Aorta (tissue), 5 donors: ENCODE measurements around the gene CLEC18B. TPM values are rescaled to one million over a fixed set of nuclear protein-coding genes. Genes with fewer than 3 reads are reported as not detected.
"Not testable (repeated sequence)": the region's sequence is repeated elsewhere in the genome, so short reads cannot be mapped to it uniquely, and the experiment has no call there.

Experiments
- ATAC-seq: fragments of 200-7000 bp; cut with Tn5 transposase; one replicate; pipeline ENCODE4 v1.9.1; 2022; ENCODE audit warnings: moderate library complexity; ENCODE audit not compliant: low FRiP score
- DNase-seq, 2 donors: peaks; one replicate each; pipeline ENCODE4 v3.0.0-alpha.2; 2020
- H3K27ac ChIP-seq, 2 donors: one replicate each; pipeline ENCODE4 v1.5.1; 2013; ENCODE audit warnings: low read length in 2 of 2, mild to moderate bottlenecking in 2 of 2, moderate library complexity in 2 of 2, control low read depth in 1 of 2, inconsistent platforms in 1 of 2, low read depth in 1 of 2
- H3K27me3 ChIP-seq, 2 donors: one replicate each; pipeline ENCODE4 v1.6.1; 2013; ENCODE audit warnings: control low read depth in 1 of 2, low read length in 1 of 2, mild to moderate bottlenecking in 1 of 2, moderate library complexity in 1 of 2; ENCODE audit not compliant: insufficient read depth in 2 of 2, control insufficient read depth in 1 of 2
- H3K36me3 ChIP-seq, 2 donors: one replicate each; pipeline ENCODE4 v1.6.1; 2013; ENCODE audit warnings: control low read depth in 1 of 2, low read length in 1 of 2, mild to moderate bottlenecking in 1 of 2; ENCODE audit not compliant: insufficient read depth in 2 of 2, control insufficient read depth in 1 of 2
- H3K4me1 ChIP-seq, 2 donors: one replicate each; pipeline ENCODE4 v1.6.1; 2013; ENCODE audit warnings: low read length in 2 of 2, control low read depth in 1 of 2, mild to moderate bottlenecking in 1 of 2, moderate library complexity in 1 of 2; ENCODE audit not compliant: insufficient read depth in 2 of 2, control insufficient read depth in 1 of 2
- H3K4me3 ChIP-seq, 2 donors: one replicate each; pipeline ENCODE4 v1.5.1; 2013; ENCODE audit warnings: low read length in 2 of 2, control low read depth in 1 of 2, mild to moderate bottlenecking in 1 of 2
- H3K9me3 ChIP-seq: one replicate; pipeline ENCODE4 v1.6.1; 2013; ENCODE audit warnings: mild to moderate bottlenecking, low read length; ENCODE audit not compliant: control insufficient read depth
- WGBS, 2 donors: extraction: QIAGEN DNeasy Blood & Tissue Kit; methylation state at CpG; one replicate each; pipeline ENCODE4 v1.1.7; 2013; 5-methylcytosine and 5-hydroxymethylcytosine counted together
- intact Hi-C, 2 donors: fragments of 100-400 bp; cut with DNase I; formaldehyde crosslinking; loops; one replicate each; pipeline versions ENCODE4 v1.14.2 to v1.15.0; 2022
- polyA plus RNA-seq, 2 donors: library from polyadenylated mRNA; stranded (reverse); fragments of 200-250 nt; gene quantifications; one replicate each; pipeline ENCODE4 v1.2.3, GENCODE V29; 2013
- total RNA-seq, 2 donors: library from RNA; stranded (reverse); fragmentation: NEBNext Ultra II Directional; extraction: Animal tissue kit (Norgen Biotek cat#: 25700); gene quantifications; one replicate each; pipeline ENCODE4 v1.2.1, GENCODE V29; 2021
- donor health status: healthy with polysubstance abuse.
- donor health status: Bipolar disorder and iron deficiency.
- donor health status: DM: no; HTN: no; CAD: no.
- donor health status: DM: no; HTN: no; CAD: no.
- donor health status: DM: yes; HTN: yes; CAD: no.

Gene CLEC18B
- total and polyA plus RNA-seq, 4 donors = 0.75 to 6.5 (median 2.1) TPM

GRCh38 chr16:74404148-74404933, 16.9 kb downstream of the CLEC18B start:
- ATAC-seq, H3K27me3 ChIP-seq, H3K36me3 ChIP-seq, H3K4me1 ChIP-seq, H3K4me3 ChIP-seq, H3K27ac ChIP-seq, intact Hi-C loops, H3K9me3 ChIP-seq: not testable (repeated sequence)
- WGBS, 2 donors = 62% methylated on average over 6 of the region's 14 CpGs
- peak in 1 of 2 donors; percentile 51 for DNase-seq

- H3K27ac ChIP-seq, ATAC-seq, H3K9me3 ChIP-seq, H3K4me3 ChIP-seq, intact Hi-C loops, H3K27me3 ChIP-seq, H3K36me3 ChIP-seq, H3K4me1 ChIP-seq: not testable (repeated sequence)
- peak; percentile 40 to 60 for DNase-seq
- WGBS, 2 donors = 91 to 93% methylated on average over 3 of the region's 4 CpGs
Measured at GRCh38 chr16:74400238-74400637, 21.0 kb downstream of the CLEC18B start.

DNA sequence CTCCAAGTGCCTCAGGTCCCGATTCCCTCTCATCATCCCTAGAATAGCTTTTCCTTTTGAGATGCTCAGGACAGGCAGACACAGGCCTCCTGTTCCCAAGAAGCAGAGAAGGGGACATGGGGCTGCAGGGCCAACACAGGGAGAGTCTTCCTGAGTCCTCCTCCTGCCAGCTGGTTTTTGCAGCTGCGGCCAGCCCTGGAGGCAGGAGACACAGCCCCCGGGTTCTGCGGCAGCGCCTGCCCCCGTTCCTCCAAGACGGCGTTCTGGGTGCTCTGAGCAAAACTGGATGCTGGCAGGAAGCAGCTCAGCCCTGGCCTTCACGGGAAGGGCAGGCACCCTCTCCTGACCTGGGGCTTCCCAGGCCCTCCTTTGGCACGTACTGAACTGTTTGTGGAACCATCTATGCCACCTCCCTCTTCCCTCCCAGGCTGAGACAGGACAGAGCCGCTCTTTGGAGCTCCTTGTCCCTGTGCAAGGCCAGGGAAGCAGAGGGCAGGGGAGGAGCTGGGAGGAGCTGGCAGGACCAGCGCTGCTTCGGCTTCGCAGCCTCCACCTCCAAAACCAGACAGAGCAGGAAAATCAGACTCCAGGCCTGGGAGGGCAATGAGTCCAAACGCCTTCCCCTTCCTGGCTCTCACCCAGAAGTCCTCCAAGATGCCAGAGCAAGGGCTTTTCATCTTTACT, 22.9 kb downstream of the CLEC18B start:
- ATAC-seq (peak; percentile 86), DNase-seq (peak; percentile 51 to 85)
- H3K27ac ChIP-seq, H3K27me3 ChIP-seq, H3K9me3 ChIP-seq, H3K36me3 ChIP-seq, intact Hi-C loops, H3K4me1 ChIP-seq, H3K4me3 ChIP-seq: not testable (repeated sequence)
- 4 to 5% methylated on average over 11 of the region's 15 CpGs for WGBS, 2 donors

DNA sequence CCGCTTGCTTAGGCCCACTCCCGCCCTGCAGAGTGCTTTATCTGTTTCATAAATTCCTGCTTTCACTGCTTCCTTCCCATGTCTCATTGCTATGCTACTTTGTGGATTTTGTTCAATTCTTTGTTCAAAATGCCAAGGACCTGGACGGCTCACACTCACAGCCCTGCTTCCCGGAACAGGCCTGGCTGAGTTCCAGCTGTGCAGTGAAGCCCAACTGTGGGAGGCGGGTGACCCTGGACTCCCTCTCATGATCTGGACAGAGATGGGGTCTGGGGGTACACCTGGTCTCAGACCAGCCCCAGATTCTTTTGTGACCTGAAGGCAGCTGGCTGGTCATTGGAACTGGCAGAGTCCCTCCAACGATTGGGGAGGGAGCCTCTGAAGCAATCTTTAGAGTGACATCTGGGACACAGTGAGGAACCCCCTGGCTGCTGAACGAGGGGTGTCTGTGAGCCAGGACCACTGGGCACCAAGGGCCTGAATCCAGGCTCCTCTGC, 24.7 kb downstream of the CLEC18B start:
- H3K27me3 ChIP-seq, intact Hi-C loops, H3K9me3 ChIP-seq, H3K4me3 ChIP-seq, H3K4me1 ChIP-seq, H3K36me3 ChIP-seq, H3K27ac ChIP-seq: not testable (repeated sequence)
- WGBS, 2 donors = 33 to 38% methylated on average over 7 of the region's 7 CpGs
- ATAC-seq = peak; percentile 46
- peak; percentile 49 to 78 for DNase-seq

GRCh38 chr16:74394604-74395003, 26.7 kb downstream of the CLEC18B start:
- H3K4me3 ChIP-seq, H3K36me3 ChIP-seq, intact Hi-C loops, ATAC-seq, H3K4me1 ChIP-seq, H3K27ac ChIP-seq, H3K9me3 ChIP-seq, H3K27me3 ChIP-seq: not testable (repeated sequence)
- WGBS, 2 donors = 85 to 96% methylated on average over 3 of the region's 5 CpGs
- peak in 1 of 2 donors; percentile 62 for DNase-seq

DNA sequence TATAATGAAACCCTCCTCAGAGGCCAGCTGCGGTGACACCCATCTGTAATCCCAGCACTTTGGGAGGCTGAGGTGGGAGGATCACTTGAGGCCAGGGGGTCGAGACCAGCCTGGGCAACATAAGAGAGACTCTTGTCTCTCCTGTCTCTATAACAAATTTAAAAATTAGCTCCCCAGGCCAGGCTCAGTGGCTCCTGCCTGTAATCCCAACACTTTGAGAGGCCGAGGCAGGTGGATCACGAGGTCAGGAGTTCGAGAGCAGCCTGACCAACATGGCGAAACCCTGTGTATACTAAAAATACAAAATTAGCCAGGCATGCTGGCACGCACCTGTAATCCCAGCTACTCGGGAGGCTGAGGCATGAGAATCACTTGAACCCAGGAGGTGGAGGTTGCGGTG, 27.1 kb downstream of the CLEC18B start:
- 93 to 96% methylated on average over 9 of the region's 9 CpGs for WGBS, 2 donors
- H3K9me3 ChIP-seq, H3K4me1 ChIP-seq, H3K36me3 ChIP-seq, H3K27me3 ChIP-seq, intact Hi-C loops, H3K4me3 ChIP-seq, DNase-seq, H3K27ac ChIP-seq, ATAC-seq: not testable (repeated sequence)

DNA sequence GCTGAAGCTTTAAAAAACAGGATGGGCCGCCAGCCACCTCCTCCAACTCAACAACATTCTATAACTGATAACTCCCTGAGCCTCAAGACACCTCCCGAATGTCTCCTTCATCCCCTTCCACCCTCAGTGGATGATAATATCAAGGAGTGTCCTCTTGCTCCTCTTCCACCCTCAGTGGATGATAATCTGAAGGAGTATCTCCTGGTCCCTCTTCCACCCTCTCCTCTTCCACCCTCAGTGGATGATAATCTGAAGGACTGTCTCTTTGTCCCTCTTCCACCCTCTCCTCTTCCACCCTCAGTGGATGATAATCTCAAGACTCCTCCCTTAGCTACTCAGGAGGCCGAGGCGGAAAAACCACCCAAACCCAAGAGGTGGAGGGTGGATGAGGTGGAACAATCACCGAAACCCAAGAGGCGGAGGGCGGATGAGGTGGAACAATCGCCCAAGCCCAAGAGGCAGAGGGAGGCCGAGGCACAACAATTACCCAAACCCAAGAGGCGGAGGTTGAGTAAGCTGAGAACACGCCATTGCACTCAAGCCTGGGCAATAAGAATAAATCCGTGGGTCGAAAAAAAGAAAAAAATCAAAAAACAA, 29.7 kb downstream of the CLEC18B start:
- ATAC-seq, H3K27me3 ChIP-seq, H3K27ac ChIP-seq, H3K36me3 ChIP-seq, H3K4me3 ChIP-seq, intact Hi-C loops, H3K9me3 ChIP-seq, H3K4me1 ChIP-seq: not testable (repeated sequence)
- 84 to 85% methylated on average over 9 to 10 of the region's 13 CpGs for WGBS, 2 donors
- peak; percentile 21 to 73 for DNase-seq

DNA sequence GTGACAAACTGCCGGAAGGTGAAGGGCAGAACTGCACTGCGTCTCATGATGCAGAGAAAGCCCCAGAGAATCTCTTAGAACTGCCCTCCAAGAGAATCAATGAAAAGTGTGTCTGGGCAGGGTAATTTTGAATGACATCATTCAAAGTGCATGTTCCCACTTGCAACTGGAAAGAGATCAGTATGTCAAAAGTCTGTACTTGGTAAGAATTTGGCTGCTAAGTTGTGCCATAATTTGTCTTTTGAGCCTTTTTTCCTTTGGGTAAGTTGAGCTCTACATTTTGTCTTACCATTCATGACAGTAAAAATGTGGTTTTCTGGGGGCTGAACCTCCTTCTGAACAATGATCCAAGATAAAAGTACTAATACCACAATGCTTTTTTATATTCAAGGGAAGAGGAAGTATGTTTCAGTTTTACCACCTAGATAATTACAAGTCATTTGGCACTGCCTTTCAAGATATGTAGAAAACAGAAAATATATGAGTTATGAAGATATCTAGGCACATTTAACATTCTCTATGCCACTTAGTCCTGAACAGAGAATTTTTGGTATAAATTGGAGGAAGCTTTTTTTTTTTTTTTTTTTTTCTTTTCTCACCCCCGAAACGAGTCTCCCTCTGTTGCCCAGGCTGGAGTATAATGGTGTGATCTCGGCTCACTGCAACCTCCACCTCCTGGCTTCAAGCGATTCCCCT, 38.8 kb downstream of the CLEC18B start:
- H3K4me3 ChIP-seq, ATAC-seq, H3K27me3 ChIP-seq, H3K27ac ChIP-seq, H3K9me3 ChIP-seq, H3K4me1 ChIP-seq, DNase-seq, intact Hi-C loops, H3K36me3 ChIP-seq: not testable (repeated sequence)
- WGBS, 2 donors = 69 to 76% methylated on average over 3 to 4 of the region's 6 CpGs
